Urinary bladder (tissue), 4 donors: ENCODE measurements around the gene ADM5. TPM values are rescaled to one million over a fixed set of nuclear protein-coding genes. Genes with fewer than 3 reads are reported as not detected.

Experiments used
- DNase-seq: peaks from one replicate; pipeline ENCODE4 v3.0.0-alpha.2; 2015; ENCODE audit errors: extremely low spot score
- H3K27ac ChIP-seq: one replicate; pipeline ENCODE4 v1.5.1; 2013; ENCODE audit warnings: low read depth, mild to moderate bottlenecking, moderate library complexity
- H3K36me3 ChIP-seq: one replicate; pipeline ENCODE4 v1.6.1; 2013; ENCODE audit warnings: mild to moderate bottlenecking, moderate library complexity; ENCODE audit not compliant: insufficient read depth
- H3K4me1 ChIP-seq: one replicate; pipeline ENCODE4 v1.6.1; 2013; ENCODE audit warnings: mild to moderate bottlenecking, moderate library complexity; ENCODE audit not compliant: insufficient read depth
- H3K4me3 ChIP-seq: one replicate; pipeline ENCODE4 v1.5.1; 2013; ENCODE audit warnings: low read depth, low read length
- WGBS: extraction: QIAGEN DNeasy Blood & Tissue Kit; methylation state at CpG from one replicate; pipeline ENCODE4 v1.1.7; 2013; 5-methylcytosine and 5-hydroxymethylcytosine counted together
- polyA plus RNA-seq: library from polyadenylated mRNA; stranded (reverse); fragments of 200-250 nt; gene quantifications from one replicate; pipeline ENCODE4 v1.2.3, GENCODE V29; 2013
- total RNA-seq: library from RNA; depleted of rRNA; stranded (reverse); fragments of >200 nt; gene quantifications from one replicate; pipeline ENCODE4 v1.2.3, GENCODE V29; 2014
- donor health status: healthy with polysubstance abuse.
- donor health status: healthy.

ADM5 gene
- total and polyA plus RNA-seq, 2 donors: 1.4 to 6.3 TPM

DNA sequence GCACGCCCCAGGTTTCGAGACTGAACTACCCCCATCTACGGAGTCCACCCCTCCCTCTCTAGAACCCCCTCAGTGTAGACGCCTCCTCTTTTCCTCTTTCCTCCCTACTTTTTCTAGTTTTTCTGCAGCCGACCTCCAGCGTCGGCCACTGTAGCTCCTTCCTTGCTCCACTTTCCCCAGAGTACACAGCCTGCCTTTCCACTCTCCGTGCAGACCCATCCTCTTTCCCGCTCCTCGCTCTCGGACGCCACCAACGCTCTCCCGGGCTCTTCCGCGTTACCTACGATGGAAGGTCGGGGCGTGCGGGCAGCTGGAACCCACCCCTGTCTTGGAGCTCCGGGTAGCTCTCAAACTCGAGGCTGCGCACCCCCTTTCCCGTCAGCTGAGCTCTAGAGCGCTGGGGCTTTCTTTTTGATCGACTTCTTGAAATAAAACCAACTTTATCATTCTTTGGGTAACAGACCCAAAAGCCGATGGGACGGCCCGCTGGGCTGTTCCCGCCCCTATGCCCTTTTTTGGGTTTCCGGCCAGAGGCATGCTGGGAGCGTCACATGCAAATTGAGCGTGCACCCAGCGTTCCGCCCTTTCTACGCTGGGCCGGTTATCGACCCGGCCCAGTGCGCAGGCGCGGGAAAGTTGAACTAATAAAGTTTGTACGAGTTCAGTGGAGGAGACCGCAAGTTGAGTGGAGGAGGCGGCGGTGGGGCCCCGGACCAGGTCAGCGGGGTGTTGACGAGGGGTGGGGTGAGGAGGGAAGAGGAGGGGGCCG is 23.9 kb upstream of the ADM5 start, which contains the start of the genes BCL2L12 and IRF3:
BCL2L12 (plus strand) TSS at position 583 of the 769 bp plus-strand sequence. CDS start 760 bp downstream, outside the sequence.
IRF3 (minus strand) TSS at position 507 of the 769 bp plus-strand sequence. CDS start 1,019 bp downstream, outside the sequence.
- Histone ChIP-seq H3K4me3 (peak within 1 kb of the TSS; percentile 63), H3K4me1 (no peaks in the 10 kb centered on the region), H3K36me3 (peaks cover 2% of the 10 kb centered on the region), H3K27ac (peak within 1 kb of the TSS; percentile 91)
- WGBS: under 1% methylated on average over 50 of the region's 50 CpGs
- peak; percentile 95 for DNase-seq

DNA sequence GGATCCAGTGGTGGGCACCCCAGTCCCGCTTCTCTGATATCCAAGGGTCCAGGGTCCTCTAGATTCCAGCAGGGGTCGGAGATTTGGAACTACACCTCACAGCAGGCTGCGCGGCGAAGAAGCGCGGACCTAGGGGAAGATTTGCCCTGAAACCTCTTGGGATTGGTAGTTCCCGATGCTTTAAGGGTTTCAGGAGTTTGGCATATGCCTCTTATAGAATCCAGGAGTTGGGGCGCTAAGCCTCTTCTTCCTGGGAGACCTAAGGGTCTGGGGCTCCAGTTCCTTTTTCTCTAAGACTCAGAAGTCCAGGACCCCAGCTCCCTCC is 23.3 kb upstream of the ADM5 start:
- no peaks in the 10 kb centered on the region for H3K4me1 ChIP-seq
- DNase-seq: no peak
- no peak overlapping the region for H3K27ac ChIP-seq
- under 1% methylated on average over 9 of the region's 9 CpGs for WGBS
- peaks cover 2% of the 10 kb centered on the region for H3K36me3 ChIP-seq
- H3K4me3 ChIP-seq: peak overlapping the region; percentile 63

DNA sequence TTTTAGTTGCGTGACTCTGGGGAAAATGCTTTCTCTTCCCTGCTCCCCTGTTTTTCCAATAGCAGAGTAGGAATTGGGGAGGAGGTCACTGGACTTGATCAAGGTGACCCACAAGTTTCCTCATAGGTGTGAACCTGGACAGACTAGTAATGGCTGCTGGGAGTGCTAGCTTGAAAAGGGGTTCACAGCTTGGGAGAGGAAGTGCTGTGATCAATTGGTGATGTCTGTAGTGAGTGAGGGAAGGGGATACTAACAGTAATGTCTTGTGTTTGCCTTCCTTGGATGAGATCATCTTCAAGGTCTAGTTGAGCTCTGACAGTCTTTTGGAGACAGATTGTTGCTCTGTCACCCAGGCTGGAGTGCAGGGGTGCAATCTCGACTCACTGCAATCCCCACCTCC is 21.9 kb upstream of the ADM5 start:
- no peak overlapping the region for H3K4me3 ChIP-seq
- no peaks in the 10 kb centered on the region for H3K4me1 ChIP-seq
- DNase-seq: no peak
- no peak overlapping the region for H3K27ac ChIP-seq
- WGBS: 89% methylated on average over 2 of the region's 2 CpGs
- H3K36me3 ChIP-seq: no peaks in the 10 kb centered on the region

DNA sequence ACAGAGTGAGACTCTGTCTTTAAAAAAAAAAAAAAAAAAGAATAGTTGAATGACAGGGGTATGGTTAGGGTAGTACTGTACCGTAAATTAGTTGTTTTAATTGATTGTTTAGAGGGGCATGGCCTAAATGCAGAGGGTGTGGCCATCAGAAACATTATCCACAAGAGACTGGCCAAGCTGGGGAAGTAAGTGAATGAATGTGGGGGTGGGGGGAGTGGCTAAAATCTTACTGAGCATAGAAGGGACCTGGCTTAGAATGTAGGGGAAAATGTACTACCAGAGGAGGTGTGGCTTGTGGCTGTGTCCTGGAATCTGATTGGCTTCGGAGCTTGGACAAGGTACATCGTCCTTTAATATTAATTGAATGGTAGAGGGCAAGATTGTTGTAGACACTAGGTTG is 19.9 kb upstream of the ADM5 start:
- DNase-seq: no peak
- H3K4me3 ChIP-seq: no peak overlapping the region
- no peaks in the 10 kb centered on the region for H3K4me1 ChIP-seq
- WGBS: 86% methylated on average over 3 of the region's 3 CpGs
- no peak overlapping the region for H3K27ac ChIP-seq
- no peaks in the 10 kb centered on the region for H3K36me3 ChIP-seq

DNA sequence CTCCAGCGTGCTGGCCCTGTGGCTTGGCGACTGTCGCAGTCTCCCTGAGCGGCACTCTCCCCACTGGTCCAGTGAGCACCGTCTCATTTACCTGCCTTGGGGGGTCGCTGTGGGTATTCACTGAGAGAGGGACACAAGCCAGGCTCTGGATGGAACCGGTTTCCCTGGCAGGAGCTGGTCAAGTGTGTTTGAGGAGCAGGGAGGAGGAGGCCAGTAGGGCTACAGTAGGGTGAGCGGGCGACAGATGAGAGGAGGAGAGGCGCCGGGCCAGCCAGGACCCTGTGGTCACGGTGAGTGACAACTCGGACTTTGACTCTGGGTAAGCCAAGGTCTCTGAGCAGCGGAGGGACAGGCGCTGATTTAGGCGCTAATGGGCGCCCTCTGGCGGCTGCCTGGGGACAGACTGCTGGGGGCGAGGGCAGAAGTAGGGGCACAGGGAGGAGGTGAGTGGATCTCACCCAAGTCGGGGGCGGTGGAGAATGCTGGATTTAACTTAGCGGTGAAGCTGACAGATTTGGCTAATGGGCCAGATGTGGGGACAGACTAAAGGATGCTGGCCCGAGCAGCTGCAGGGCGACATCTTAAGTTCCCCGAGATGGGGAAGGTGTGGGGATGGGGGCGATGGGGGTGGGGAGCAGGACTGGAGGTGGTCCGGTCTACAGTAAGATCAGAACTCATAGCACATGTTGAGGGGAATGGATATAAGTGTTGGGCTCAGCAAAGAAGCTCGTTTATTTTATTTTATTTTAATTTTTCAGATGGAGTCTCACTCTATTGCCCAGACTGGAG is 17.1 kb upstream of the ADM5 start:
- Histone ChIP-seq H3K27ac (no peak overlapping the region), H3K36me3 (no peaks in the 10 kb centered on the region), H3K4me3 (no peak overlapping the region), H3K4me1 (no peaks in the 10 kb centered on the region)
- DNase-seq: no peak
- 24% methylated on average over 28 of the region's 28 CpGs for WGBS

DNA sequence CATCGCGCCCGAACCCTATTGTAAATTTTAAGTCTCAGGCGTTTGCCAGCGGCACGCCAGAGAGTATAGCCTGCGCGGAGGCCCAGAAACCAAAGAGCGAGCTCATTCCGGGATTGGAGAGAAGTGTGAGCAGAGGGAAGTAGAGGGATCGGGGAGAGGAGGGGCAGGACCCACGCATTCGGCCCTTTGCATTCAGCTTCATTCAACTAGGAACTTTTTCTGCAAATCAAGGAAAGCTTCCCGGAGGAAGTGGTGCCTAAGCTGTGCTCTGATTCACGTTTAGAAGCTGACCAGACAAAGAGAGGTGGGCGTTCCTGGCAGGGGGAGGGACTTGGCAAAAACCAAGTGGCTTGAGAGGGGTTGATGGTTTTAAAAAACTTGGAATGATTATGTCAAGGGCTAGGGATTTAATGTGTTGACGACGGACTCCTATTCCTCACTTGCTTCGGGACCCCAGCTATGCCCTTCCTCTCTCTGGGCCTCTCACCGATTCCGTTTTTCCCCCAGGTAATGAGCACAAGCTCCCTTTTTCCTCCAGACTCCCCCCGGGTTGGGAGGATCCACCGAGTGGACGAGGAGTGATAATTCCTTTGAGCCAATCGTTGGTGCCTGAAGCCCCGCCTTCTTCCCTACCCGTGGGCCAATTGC is 13.1 kb upstream of the ADM5 start:
- peak overlapping the region; percentile 53 for H3K27ac ChIP-seq
- under 1% methylated on average over 27 of the region's 27 CpGs for WGBS
- no peaks in the 10 kb centered on the region for H3K4me1 ChIP-seq
- no peak overlapping the region for H3K4me3 ChIP-seq
- DNase-seq: no peak
- no peaks in the 10 kb centered on the region for H3K36me3 ChIP-seq

DNA sequence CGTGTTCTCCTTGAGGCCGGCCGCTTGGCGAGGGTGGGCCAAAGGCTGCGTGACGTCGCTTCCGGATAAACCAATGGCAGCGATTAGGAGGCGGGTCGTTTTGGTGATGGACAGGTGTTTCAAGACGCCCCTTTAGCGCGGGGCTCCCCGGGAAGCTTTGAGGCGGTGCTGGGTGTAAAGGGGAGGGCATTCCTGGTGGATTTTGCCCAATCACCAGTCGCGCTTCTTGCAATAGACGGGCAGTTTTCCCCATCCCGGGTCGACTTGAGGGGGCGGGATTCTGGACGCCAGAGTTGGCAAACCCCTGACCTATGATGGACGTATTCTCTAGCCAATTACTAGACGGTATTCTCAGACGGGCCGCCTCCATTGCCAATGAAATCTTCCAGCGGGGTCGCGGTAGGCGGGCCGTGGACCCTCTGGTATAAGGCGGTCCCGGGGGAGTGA is 12.6 kb upstream of the ADM5 start:
- WGBS: under 1% methylated on average over 34 of the region's 34 CpGs
- DNase-seq: peak; percentile 100
- H3K4me3 ChIP-seq: peak overlapping the region; percentile 94
- peak overlapping the region; percentile 83 for H3K27ac ChIP-seq
- H3K4me1 ChIP-seq: no peaks in the 10 kb centered on the region
- no peaks in the 10 kb centered on the region for H3K36me3 ChIP-seq

DNA sequence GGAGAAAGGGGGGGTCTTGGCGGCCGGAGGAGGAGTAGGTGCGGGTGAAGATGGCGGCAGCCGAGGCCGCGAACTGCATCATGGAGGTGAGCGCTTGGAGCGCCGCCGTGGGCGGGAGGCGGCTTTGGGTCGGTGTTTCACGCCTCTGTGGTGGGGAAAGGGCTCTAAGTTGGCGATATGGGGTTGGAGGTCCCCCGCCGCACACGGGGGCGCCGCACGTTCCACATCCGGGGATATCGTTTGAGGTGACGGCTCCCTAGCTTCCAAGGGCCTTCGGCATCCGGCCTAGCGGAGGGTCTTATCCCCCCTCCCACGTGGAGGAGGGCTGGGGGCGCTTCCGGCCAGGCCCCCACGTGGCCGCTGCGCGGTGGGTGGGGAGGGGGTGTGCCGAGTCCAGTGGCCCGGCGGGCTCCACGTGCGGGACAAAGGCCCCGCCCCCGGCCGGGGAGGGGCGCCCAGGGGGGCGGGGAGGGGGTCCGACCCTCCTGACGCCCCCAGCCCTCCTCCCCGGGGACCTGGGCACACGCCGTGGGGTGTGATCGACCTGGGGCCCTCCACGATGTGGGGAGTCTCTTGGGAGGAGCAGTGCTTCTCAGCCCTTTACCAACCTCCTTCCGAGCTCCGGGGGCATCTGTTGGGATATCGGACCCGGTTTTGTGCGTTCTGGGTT is 12.0 kb upstream of the ADM5 start, which contains the start of gene PRMT1:
PRMT1 (plus strand) TSS at position 41 of the 670 bp plus-strand sequence; CDS start at position 51, 10 bp downstream.
- WGBS: under 1% methylated on average over 57 of the region's 57 CpGs
- peak within 1 kb of the TSS; percentile 94 for H3K4me3 ChIP-seq
- H3K36me3 ChIP-seq: no peaks in the 10 kb centered on the region
- H3K27ac ChIP-seq: peak within 1 kb of the TSS; percentile 83
- no peak for DNase-seq
- no peaks in the 10 kb centered on the region for H3K4me1 ChIP-seq

DNA sequence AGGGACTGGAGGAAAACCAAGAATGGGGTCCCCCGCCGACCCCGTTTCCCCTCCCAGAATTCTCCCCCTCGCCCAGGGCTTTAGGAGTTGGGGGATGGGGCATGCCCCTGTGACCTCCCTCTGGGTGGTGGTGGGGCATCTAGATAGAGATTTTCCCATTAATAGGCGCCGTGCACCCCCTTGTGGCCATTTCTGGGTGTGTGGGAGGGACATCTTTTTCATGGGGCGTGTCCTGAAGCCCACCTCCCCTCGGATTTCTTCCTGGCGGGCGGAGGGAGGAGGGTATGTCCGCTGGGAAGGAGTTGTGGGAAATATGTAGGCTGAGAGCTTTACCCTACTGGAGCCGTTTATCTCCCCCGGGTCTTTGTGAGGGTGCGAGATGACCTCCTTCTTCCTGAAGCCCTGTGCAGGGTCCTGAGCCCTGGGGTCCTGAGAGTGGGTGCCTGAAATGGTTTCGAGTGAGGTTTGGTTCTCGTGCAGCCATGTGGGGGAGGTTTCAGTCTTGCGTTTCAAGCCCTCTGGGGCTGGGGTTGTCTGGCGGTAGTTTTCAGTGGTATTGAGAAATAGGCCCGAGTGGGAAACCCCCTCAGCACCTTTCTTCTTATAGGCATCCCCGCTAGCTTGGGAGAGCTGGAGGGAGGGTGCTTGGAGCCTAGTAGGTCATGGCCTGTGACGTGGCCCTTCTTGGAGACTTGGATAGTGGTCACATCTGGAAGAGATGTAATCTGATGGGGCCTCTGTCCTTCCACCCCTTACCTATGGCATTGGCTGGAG is 11.3 kb upstream of the ADM5 start:
- DNase-seq: peak; percentile 65
- WGBS: 4% methylated on average over 21 of the region's 21 CpGs
- Histone ChIP-seq H3K36me3 (no peaks in the 10 kb centered on the region), H3K4me1 (no peaks in the 10 kb centered on the region), H3K27ac (peak overlapping the region; percentile 83), H3K4me3 (peak overlapping the region; percentile 94)

DNA sequence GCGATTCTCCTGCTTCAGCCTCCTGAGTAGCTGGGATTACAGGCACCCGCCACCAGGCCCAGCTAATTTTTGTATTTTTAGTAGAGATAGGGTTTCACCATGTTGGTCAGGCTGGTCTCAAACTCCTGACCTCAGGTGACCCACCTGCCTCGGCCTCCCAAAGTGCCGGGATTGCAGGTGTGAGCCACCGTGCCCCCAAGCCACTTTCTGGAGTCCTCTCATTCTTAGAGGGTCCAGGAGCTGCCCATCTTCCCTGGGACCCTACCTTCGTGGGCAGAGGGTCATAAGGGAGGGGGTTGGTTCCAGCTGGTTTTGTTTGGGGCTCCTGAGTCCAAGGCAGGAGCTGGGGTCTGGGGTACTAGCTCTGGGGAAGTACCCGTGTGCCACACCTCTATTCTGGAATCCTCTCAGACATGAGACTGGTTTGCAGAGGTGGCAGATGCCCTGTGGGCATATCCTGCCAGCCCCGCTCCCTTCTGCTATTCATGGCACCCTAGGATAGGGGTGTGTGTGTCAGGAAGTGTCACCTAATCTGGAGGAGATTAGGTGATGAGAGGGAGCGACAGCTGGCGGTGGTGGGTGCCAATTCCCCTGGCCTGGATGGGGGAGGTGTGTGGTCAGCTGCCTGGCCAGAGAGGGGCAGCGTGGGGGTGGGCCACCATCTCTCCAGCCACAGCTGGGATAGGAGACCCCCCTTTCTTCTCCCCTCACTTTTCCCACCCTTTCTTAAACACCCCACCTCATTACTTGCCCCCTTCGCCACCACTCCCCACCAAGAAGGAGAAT is 10.2 kb upstream of the ADM5 start:
- Histone ChIP-seq H3K4me1 (no peaks in the 10 kb centered on the region), H3K4me3 (no peak overlapping the region), H3K27ac (no peak overlapping the region), H3K36me3 (no peaks in the 10 kb centered on the region)
- 63% methylated on average over 12 of the region's 12 CpGs for WGBS
- no peak for DNase-seq

DNA sequence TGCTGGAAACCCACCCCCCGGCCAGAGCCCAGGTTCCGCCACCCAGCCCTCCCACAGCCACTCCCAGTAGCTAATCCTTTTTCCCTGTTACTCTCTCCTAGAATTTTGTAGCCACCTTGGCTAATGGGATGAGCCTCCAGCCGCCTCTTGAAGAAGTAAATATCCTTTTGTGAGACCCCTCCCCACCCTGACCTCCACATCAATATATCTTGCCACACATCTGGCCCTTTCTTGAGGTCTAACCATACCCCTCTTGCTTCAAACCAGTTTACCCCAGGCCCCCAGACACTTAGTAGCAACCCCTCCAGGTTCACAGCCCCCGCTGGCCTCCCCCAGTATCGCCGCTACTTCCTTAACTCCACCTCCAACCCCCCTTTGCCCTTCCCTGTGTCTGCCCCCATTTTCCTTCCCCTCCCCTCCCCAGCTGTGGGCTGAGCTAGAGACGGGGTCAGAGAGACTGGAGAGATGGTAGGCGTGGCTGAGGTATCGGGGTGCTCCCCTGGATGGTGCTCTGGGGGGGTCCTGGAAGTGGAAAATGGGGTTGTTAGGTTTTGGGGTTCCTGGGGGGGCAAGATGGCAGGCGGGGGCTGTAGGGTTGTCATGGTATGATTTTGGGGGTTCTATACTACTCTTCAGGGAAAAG is 9.5 kb upstream of the ADM5 start:
- DNase-seq: no peak
- Histone ChIP-seq H3K27ac (no peak overlapping the region), H3K4me1 (no peaks in the 10 kb centered on the region), H3K4me3 (no peak overlapping the region), H3K36me3 (peaks cover under 1% of the 10 kb centered on the region)
- WGBS: 51% methylated on average over 10 of the region's 10 CpGs
